HL-60/S4 treated with retinoic acid at 250 ng/mL for 4 days and 3 days (cell line): ENCODE measurements around the gene ETHE1.
"Not testable (repeated sequence)": the region's sequence is repeated elsewhere in the genome, so short reads cannot be mapped to it uniquely, and the experiment has no call there.

ENCODE experiments used
- in situ Hi-C: fragments of 300-500 bp; cut with MboI; formaldehyde crosslinking; loops from 2 replicates; pipeline ENCODE4 v1.7.0; 2022; ENCODE audit warnings: low sequenced_read_pairs

The ETHE1 gene

DNA sequence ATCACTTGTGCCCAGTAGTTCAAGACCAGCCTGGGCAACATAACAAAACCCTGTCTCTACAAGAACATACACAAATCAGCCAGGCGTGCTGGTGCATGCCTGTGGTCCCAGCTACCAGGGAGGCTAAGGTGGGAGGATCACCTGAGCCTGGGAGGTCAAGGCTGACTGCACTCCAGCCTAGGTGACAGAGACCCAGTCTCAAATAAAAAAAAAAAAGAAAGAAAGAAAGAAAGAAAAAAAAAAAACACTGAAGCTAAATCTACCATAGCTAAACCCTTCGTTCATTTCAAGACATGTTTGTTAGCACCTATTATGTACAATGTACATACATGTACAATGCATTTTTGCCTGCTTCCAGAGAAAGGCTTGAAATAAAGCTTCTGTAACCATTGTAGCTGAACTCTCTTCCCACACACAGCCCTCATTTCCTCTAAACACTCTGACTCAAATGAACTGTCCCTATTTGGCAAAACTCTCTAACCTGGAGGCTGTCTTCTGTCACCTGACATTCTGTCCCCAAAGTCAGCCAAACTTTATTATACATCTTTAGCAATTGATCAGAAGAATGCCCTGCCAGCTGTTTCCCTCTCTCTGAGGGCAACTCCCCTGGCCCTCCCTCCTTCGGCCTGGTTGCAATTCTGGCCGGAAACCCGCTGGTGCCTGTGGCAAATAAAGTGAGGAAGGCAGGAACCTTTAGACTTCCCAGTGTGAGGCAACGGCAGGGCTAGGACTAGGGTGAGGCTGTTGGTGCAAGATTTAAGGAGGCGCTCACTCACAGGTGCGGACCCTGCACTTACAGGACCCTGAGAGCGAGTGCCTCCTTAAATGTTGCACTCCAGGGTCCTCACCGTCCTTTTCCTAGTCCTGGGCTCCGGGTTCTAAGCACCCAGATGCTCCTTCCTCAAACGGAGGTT, 1.8 kb downstream of the ETHE1 start:
- in situ Hi-C loops = loop anchor here (5.0 kb wide), 1 partner anchor 78 kb away; no protein-coding TSS in a partner anchor

- in situ Hi-C loops = loop anchor here (5.0 kb wide), 1 partner anchor 76 kb away; no protein-coding TSS in a partner anchor
Measured at GRCh38 chr19:43523696-43524095, 3.3 kb downstream of the ETHE1 start.

DNA sequence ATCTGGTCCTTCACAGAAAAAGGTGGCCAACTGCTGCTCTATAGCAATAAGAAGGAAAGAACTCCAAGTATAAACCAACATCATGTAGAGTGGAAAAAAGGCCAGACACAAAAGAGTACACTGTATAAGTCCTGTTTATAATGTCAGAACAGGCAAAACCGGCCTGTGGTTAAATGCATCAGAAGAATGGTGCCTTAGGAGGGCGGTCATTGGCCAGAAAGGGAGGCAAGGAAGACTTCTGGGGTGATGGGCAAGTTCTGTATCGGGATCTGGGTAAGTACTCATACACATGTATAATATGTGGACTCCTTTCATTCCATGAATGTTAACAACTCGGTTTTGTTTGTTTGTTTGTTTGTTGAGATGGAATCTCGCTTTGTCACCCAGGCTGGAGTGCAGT, 4.1 kb downstream of the ETHE1 start:
- in situ Hi-C loops = loop anchor here (5.0 kb wide), 1 partner anchor 76 kb away; no protein-coding TSS in a partner anchor

DNA sequence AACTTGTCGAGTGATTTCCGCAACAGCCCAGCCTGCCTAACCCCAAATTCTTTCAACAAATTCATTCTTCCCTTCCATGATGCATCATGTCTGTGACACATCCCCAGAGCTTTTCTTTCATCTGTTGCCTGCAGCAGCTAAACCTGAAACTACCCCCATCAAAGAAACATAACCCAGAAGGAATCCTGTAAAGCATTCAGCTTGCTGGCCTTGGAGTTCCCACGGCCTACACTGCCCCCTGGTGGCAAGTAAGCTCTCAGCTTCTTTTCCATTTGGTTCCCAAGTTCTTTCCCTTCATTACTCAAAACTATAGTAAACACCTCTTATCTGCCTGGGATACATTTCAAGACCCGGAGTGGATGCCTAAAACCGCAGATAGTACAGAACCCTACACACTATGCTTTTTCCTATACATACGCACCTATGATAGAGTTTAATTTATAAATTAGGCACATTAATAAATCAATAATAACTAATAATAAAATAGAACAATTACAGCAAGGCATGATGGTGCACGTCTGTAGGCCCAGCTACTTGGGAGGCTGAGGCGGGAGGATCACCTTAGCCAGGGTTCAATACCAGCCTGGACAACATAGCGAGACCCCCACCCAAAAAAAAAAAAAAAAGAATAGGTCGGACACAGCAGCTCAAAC, 7.4 kb downstream of the ETHE1 start:
- in situ Hi-C loops = loop anchor here (5.0 kb wide), 1 partner anchor 72 kb away; no protein-coding TSS in a partner anchor

- in situ Hi-C loops = no loop called here
Measured at GRCh38 chr19:43518051-43518450, 8.9 kb downstream of the ETHE1 start.

GRCh38 chr19:43512399-43512798, 14.6 kb downstream of the ETHE1 start:
- in situ Hi-C loops = not testable (repeated sequence)

GRCh38 chr19:43511324-43511723, 15.7 kb downstream of the ETHE1 start:
- in situ Hi-C loops = no loop called here

- in situ Hi-C loops = no loop called here
Measured at GRCh38 chr19:43510713-43511112, 16.3 kb downstream of the ETHE1 start.

DNA sequence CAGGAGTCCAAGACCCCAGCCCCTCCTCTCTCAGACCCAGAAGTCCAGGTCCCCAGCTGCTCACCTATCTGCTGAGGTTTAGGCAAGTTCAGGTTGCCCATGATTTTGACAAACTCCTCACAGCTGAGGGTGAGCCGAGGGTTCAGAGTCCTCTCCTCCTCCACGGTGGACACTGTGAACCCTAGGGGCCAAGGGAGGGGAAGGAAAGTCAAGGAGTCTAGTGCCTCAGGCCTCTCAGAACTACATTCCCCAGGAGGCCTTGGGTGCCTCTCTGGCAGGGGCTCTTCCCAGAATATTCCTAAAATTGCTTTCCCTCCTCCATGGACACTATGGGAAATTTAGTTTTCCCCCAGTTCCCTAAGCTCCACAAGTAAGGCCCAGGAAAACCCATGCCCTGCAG, 19.1 kb downstream of the ETHE1 start:
- in situ Hi-C loops = no loop called here

- in situ Hi-C loops = no loop called here
Measured at GRCh38 chr19:43506629-43507028, 20.4 kb downstream of the ETHE1 start.

GRCh38 chr19:43505941-43506340, 21.1 kb downstream of the ETHE1 start:
- in situ Hi-C loops = no loop called here

DNA sequence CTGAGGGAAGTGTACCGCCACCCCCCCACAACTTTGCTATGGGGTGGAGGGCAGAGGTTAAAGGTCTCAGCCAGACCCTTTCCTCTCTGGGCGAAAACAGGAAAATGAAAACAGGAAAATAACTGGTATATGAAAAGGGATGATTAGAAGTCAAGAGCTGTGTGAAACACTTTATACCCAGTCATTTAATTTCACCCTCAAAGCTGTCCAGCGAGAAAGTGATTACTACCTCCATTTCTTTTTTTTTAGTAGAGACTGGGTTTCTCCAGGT, 21.9 kb downstream of the ETHE1 start:
- in situ Hi-C loops = no loop called here

- in situ Hi-C loops = no loop called here
Measured at GRCh38 chr19:43504426-43505185, 22.4 kb downstream of the ETHE1 start, which contains the start of gene PHLDB3. Gene PHLDB3 (minus strand): TSS chr19:43504746. CDS start chr19:43504118, 628 bp downstream.

GRCh38 chr19:43503501-43504425, 23.2 kb downstream of the ETHE1 start:
- in situ Hi-C loops = no loop called here

- in situ Hi-C loops = no loop called here
Measured at GRCh38 chr19:43502419-43502976, 24.5 kb downstream of the ETHE1 start.

DNA sequence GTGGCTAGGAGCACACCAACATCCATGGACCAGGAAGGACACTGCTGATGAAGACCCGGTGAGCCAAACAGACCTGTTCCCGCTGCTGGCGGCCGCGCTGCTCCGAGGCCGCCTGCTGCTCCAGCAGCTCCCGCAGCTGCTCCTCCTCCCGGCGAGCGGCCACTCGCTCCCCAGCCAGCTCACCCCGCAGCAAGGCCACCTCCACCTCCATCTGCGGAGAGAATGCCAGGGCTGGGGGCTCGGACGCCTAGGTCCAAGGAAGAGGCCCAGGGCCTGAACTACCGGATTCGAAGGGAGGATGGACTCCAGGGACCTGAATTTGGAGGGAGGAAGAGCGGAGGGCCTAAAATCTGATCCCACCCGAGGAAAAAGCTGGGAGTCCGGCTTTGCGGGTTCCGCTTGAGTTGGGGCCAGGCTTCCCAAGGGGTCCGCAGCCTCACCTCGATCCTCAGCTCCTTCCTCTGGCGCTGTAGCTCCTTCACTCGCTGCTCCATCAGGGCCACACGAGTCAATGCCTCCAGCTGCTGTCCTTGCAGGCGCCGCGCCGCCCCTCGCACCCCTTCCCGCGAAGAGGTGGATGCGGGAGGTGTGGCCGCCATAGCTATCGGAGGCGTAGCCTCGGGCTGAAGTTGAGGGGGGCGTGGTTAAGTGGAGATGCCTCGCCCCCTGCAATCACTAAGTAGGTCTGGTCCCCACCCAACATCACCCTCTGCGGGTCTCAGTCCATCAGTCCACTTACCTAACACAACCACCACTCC, 25.2 kb downstream of the ETHE1 start:
- in situ Hi-C loops = no loop called here

GRCh38 chr19:43499042-43499441, 28.0 kb downstream of the ETHE1 start:
- in situ Hi-C loops = no loop called here

DNA sequence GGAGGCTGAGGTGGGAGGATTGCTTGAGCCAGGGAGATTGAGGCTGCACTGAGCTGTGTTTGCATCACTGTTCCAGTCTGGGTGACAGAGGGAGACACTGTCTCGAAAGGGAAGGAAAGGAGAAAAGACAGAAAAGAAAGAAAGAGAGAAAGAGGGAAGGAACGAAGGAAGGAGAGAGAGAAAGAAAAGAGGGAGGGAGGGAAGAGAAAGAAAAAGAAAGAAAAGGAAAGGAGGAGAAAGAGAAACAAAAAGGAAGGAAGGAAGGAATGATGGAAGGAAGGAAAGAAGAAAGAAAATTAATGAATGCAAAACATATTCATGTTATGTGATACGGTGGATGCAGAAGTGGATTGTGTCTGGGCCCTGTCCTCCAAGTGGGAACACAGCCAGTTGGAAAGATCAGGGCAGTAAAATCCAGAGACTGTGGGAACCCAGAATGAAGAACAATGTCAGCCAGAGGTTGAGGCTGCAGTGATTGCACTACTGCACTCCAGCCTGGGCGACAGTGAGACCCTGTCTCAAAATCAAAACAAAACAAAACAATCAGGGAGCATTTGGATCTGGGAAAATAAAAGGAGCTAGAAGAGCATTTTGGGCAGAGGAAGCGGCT, 28.7 kb downstream of the ETHE1 start:
- in situ Hi-C loops = no loop called here

- in situ Hi-C loops = no loop called here
Measured at GRCh38 chr19:43496960-43497359, 30.0 kb downstream of the ETHE1 start.
